GM12891 (cell line): ENCODE results near the gene RDH13.

ENCODE experiments used
- PAX5 ChIP-seq: IDR thresholded peaks from 2 replicates; pipeline ENCODE4 v1.6.1; 2011; ENCODE audit warnings: low read length, moderate library complexity, mild to moderate bottlenecking; ENCODE audit not compliant: insufficient read depth, severe bottlenecking
- POLR2A ChIP-seq: IDR thresholded peaks from 2 replicates; pipeline ENCODE4 v1.6.1; 2011; ENCODE audit warnings: low read depth, low read length, control low read depth
- POLR2AphosphoS5 ChIP-seq: IDR thresholded peaks from 2 replicates; pipeline ENCODE4 v1.6.1; 2011; ENCODE audit warnings: low read depth, low read length, control low read depth
- POU2F2 ChIP-seq: IDR thresholded peaks from 2 replicates; pipeline ENCODE4 v1.6.1; 2011; ENCODE audit warnings: low read depth, mild to moderate bottlenecking, control low read depth, low read length, moderate library complexity
- SPI1 ChIP-seq: IDR thresholded peaks from 2 replicates; pipeline ENCODE4 v1.6.1; 2011; ENCODE audit warnings: low read depth, low read length, control low read depth
- TAF1 ChIP-seq: IDR thresholded peaks from 2 replicates; pipeline ENCODE4 v1.6.1; 2011; ENCODE audit warnings: low read depth, low read length, control low read depth

DNA sequence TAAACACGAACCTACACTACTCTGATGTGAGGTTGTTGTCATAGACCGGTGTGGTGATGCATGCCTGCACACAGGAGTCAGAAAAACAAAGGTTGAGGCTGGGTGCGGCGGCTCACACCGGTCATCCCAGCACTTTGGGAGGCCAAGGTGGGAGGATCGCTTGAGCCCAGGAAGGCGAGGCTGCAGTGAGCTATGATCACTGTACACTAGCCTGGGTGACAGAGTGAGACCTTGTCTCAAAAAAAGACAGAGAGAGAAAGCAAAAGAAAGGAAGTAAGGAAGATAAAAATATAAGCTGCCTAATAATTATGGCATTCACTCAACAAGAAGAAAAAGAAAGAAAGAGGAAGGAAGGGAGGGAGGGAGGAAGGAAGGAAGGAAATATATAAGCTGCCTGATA is 34.2 kb downstream of the RDH13 start:
- no peak for TF ChIP-seq TAF1
- TF ChIP-seq POLR2A = no peak
- no peak for TF ChIP-seq POLR2AphosphoS5
- no peak for TF ChIP-seq SPI1
- TF ChIP-seq POU2F2 = no peak
- TF ChIP-seq PAX5 = no peak
